ENCODE results near the gene MTREX. TPM values are rescaled to one million over a fixed set of nuclear protein-coding genes. Genes with fewer than 3 reads are reported as not detected.

Gene MTREX
- total and polyA plus RNA-seq, 12 donors: 22.8 to 87.5 (median 58.9) TPM

DNA sequence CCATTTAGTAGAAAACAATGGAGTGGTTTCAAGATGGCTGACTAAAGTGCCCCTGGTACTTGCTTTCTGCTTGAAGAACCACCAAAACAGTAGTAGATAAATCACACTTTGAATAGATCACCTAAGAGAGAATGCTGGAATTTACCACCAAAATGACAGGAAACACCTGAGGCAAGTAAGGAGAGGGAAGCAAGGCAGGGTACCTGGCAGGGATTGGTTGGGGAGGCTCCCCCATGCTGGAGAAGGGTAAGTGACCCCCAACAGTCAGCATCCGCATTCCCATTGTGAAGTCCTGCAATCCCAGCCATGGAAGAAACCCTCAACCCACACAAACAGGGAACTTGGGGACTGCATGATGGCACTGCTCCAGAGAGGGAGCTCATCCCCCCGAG, 121.4 kb downstream of the MTREX start:
- Histone ChIP-seq H3K27ac (no peak overlapping the region), H3K36me3 (replicated peaks in 1 of 2) (peaks cover 0 to 19% of the 10 kb centered on the region in 2 donors), H3K4me1 (replicated peaks in 1 of 2) (peaks cover 0 to 12% of the 10 kb centered on the region in 2 donors), H3K9me3 (replicated peaks in 1 of 3) (no peaks in the 10 kb centered on the region), H3K4me3 (no peak overlapping the region), H3K27me3 (no peaks in the 10 kb centered on the region)
- WGBS, 4 donors: 47 to 90% (median 51%) methylated on average over 1 to 2 of the region's 2 CpGs
- DNase-seq: no peak
- intact Hi-C loops (cut with DNase I): no loop called here
- TF ChIP-seq, protein P1, sequence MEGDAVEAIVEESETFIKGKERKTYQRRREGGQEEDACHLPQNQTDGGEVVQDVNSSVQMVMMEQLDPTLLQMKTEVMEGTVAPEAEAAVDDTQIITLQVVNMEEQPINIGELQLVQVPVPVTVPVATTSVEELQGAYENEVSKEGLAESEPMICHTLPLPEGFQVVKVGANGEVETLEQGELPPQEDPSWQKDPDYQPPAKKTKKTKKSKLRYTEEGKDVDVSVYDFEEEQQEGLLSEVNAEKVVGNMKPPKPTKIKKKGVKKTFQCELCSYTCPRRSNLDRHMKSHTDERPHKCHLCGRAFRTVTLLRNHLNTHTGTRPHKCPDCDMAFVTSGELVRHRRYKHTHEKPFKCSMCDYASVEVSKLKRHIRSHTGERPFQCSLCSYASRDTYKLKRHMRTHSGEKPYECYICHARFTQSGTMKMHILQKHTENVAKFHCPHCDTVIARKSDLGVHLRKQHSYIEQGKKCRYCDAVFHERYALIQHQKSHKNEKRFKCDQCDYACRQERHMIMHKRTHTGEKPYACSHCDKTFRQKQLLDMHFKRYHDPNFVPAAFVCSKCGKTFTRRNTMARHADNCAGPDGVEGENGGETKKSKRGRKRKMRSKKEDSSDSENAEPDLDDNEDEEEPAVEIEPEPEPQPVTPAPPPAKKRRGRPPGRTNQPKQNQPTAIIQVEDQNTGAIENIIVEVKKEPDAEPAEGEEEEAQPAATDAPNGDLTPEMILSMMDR (IDR thresholded peaks at IDR 0.05): no peak
- TF ChIP-seq POLR2A (IDR thresholded peaks at IDR 0.05): no peak

DNA sequence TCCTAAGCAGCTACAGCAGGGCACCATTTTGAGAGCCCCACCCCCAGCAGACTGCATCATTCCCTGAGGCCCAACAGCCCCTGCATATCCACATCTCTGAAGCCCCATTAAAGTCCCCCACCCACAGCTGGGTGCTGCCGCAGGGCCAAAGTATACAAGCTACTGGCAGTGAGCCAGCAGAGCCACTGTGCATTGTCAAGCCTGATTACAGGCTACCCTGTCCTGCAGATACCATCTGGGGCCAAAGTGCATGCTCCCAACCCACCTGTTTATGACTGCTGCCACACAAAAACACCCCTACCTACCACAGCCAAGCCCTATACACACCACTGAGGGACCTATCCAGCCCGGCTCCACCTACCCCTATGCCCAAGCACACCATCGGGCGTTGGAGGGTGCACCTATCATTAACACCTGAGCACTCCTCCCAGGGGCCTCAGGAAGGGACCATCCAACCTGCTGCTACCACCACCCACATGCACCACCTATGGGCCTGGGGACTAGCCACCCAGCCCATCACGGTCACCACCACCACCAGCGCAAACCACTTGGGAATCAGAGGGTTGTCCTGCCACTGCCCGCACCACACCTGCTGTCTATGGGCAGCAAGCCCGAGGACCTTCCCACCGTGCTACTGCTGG, 121.9 kb downstream of the MTREX start:
- Histone ChIP-seq H3K4me3 (no peak overlapping the region), H3K27ac (no peak overlapping the region), H3K27me3 (no peaks in the 10 kb centered on the region), H3K4me1 (replicated peaks in 1 of 2) (peaks cover 0 to 12% of the 10 kb centered on the region in 2 donors), H3K36me3 (replicated peaks in 1 of 2) (peaks cover 0 to 14% of the 10 kb centered on the region in 2 donors), H3K9me3 (replicated peaks in 1 of 3) (no peaks in the 10 kb centered on the region)
- intact Hi-C loops (cut with DNase I): no loop called here
- peak in 1 of 7 donors; percentile 35 for DNase-seq
- WGBS, 4 donors: 93 to 100% (median 98%) methylated on average over 5 to 9 of the region's 9 CpGs
- TF ChIP-seq, protein P1 (IDR thresholded peaks at IDR 0.05): no peak
- TF ChIP-seq POLR2A (IDR thresholded peaks at IDR 0.05): no peak

DNA sequence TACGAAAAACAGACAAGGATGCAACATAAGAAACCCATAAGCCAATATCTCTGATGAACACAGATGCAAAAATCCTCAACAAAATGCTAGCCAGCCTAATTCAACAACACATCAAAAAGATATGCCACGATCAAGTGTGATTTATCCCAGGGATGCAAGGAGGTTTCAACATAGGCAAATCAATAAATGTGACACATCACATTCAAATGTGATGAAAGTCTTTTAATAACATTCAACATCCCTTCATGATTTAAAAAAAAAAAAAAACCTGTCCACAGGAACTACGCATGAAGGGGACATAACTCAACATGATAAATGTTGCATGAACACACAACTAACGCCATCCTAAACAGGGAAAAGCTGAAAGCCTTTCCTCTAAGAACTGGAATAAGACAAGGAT, 124.8 kb downstream of the MTREX start:
- no peaks in the 10 kb centered on the region for H3K27me3 ChIP-seq
- H3K36me3 ChIP-seq (replicated peaks in 1 of 2): peaks cover 5 to 6% of the 10 kb centered on the region in 2 donors
- TF ChIP-seq, protein P1 (IDR thresholded peaks at IDR 0.05): no peak
- no peak for TF ChIP-seq POLR2A (IDR thresholded peaks at IDR 0.05)
- H3K4me1 ChIP-seq (replicated peaks in 1 of 2): peaks cover 4 to 10% of the 10 kb centered on the region in 2 donors
- no peak for DNase-seq
- no peak overlapping the region for H3K4me3 ChIP-seq
- no peaks in the 10 kb centered on the region for H3K9me3 ChIP-seq (replicated peaks in 1 of 3)
- no peak overlapping the region for H3K27ac ChIP-seq
- 95 to 97% (median 95%) methylated on average over 4 of the region's 4 CpGs for WGBS, 4 donors
- intact Hi-C loops (cut with DNase I): no loop called here

DNA sequence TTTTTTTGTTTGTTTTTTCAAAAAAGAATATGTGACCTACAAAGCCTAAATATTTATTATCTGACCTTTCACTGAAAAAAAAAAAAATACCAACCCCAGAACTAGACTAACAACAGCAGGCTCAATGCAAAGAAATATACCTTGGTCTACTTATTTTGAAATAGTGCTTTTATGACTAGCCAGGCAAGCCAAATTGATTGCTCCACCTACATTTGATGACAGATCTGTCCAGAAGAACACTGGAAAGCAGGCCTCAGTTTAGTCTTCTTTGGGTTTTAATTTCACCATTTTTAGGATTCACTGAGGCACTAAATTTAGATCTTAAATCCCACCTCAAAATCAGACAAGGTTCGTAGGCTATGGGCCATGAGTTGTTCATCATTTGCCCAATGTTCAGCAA, 129.7 kb downstream of the MTREX start:
- peaks cover 18 to 37% of the 10 kb centered on the region in 2 donors for H3K4me1 ChIP-seq (replicated peaks in 1 of 2)
- H3K9me3 ChIP-seq (replicated peaks in 1 of 3): no peaks in the 10 kb centered on the region
- peak overlapping the region; percentile 62 to 90 (median 77) for H3K27ac ChIP-seq
- H3K27me3 ChIP-seq: no peaks in the 10 kb centered on the region
- TF ChIP-seq POLR2A (IDR thresholded peaks at IDR 0.05): no peak
- TF ChIP-seq, protein P1 (IDR thresholded peaks at IDR 0.05): no peak
- no peak overlapping the region for H3K4me3 ChIP-seq
- peaks cover 0 to 5% of the 10 kb centered on the region in 2 donors for H3K36me3 ChIP-seq (replicated peaks in 1 of 2)
- intact Hi-C loops (cut with DNase I): no loop called here
- DNase-seq: no peak
- 67 to 94% (median 74%) methylated on average over 1 of the region's 1 CpG for WGBS, 4 donors

Measured in adrenal gland (tissue), 12 donors.